HepG2 (cell line): ENCODE results near the gene ZFPM1. TPM values are rescaled to one million over a fixed set of nuclear protein-coding genes. Genes with fewer than 3 reads are reported as not detected.

Experiments
- ATAC-seq: fragments of 200-7000 bp; cut with Tn5 transposase; 3 replicates; pipeline ENCODE4 v1.9.1; 2020; ENCODE audit warnings: mild to moderate bottlenecking, moderate library complexity
- BruUV-seq: library from RNA; stranded (reverse); fragments of 400-500 nt; replicated peaks from 2 replicates; lab custom pipeline; 2021; lab: Mats Ljungman, UMichigan
- CTCF ChIA-PET: fragments of 300-600 bp; formaldehyde crosslinking; extraction: SDS; loops from one replicate; lab custom pipeline; 2021; ENCODE audit warnings: low total read pairs, inconsistent platforms, low intra/inter-chr PET ratio; lab: Yijun Ruan, JAX
- POLR2A ChIA-PET: fragments of 350-600 bp; sonication (Branson Sonifier 250); formaldehyde crosslinking; loops from one replicate; lab custom pipeline; 2020; ENCODE audit warnings: antibody characterized with exemption, inconsistent platforms; lab: Yijun Ruan, JAX
- DNase-seq: peaks from one replicate; pipeline ENCODE4 v3.0.0-alpha.2; 2015; ENCODE audit warnings: low spot score
- FAIRE-seq: peaks from 3 replicates; lab custom pipeline; 2011; peaks lifted over from hg19 to GRCh38; lab: Jason Lieb, UNC
- H2AFZ ChIP-seq: one replicate; pipeline ENCODE4 v1.6.1; 2011; ENCODE audit warnings: low read length, inconsistent platforms
- H3K27ac ChIP-seq: fragments of 300-600 bp; 3 replicates; pipeline ENCODE4 v1.8.0; 2011; ENCODE audit warnings: mixed run types, mild to moderate bottlenecking, mixed read lengths, low read length, inconsistent platforms; ENCODE audit not compliant: insufficient read depth; ENCODE audit errors: extremely low read length
- H3K27me3 ChIP-seq, 2 experiments: fragments of 200-600 bp in 1 of 2; 2 replicates in 1 of 2; 3 replicates in 1 of 2; pipeline versions ENCODE4 v1.6.0 to v1.8.0; 2011; ENCODE audit warnings: low read length in 2 of 2, mild to moderate bottlenecking in 2 of 2, moderate library complexity in 2 of 2, inconsistent platforms in 1 of 2; ENCODE audit not compliant: insufficient read depth in 2 of 2, control insufficient read depth in 1 of 2
- H3K36me3 ChIP-seq, 2 experiments: fragments of 200-600 bp in 1 of 2; replicated peaks in 1 of 2; 2 replicates in 1 of 2; 3 replicates in 1 of 2; pipeline versions ENCODE4 v1.5.1 to v1.8.0; 2011; ENCODE audit warnings: low read length in 2 of 2, inconsistent platforms in 1 of 2; ENCODE audit not compliant: insufficient read depth in 2 of 2, control insufficient read depth in 1 of 2
- H3K4me1 ChIP-seq: 2 replicates; pipeline ENCODE4 v1.5.1; 2012; ENCODE audit warnings: low read length, inconsistent platforms; ENCODE audit not compliant: insufficient read depth
- H3K4me2 ChIP-seq: 2 replicates; pipeline ENCODE4 v1.6.0; 2011; ENCODE audit warnings: low read depth, low read length, inconsistent platforms
- H3K4me3 ChIP-seq, 3 experiments: fragments of 200-600 bp in 1 of 3; sonication (generic), shearing (Covaris generic) in 1 of 3; replicated peaks in 1 of 3; 2 replicates each; pipeline ENCODE4 v1.5.1; 2011 to 2016; ENCODE audit warnings: low read length in 3 of 3, inconsistent platforms in 2 of 3, low read depth in 2 of 3, mild to moderate bottlenecking in 2 of 3, control low read depth in 1 of 3, mixed read lengths in 1 of 3; ENCODE audit not compliant: insufficient read depth in 1 of 3
- H3K79me2 ChIP-seq: one replicate; pipeline ENCODE4 v1.6.1; 2011; ENCODE audit warnings: low read length, inconsistent platforms; ENCODE audit not compliant: insufficient read depth
- H3K9ac ChIP-seq: 2 replicates; pipeline ENCODE4 v1.6.0; 2011; ENCODE audit warnings: mild to moderate bottlenecking, low read depth, low read length, inconsistent platforms; ENCODE audit not compliant: insufficient read depth
- H3K9me3 ChIP-seq: 2 replicates; pipeline ENCODE4 v1.5.1; 2012; ENCODE audit warnings: mild to moderate bottlenecking, low read length
- H4K20me1 ChIP-seq: 2 replicates; pipeline ENCODE4 v1.6.0; 2011; ENCODE audit warnings: inconsistent platforms, mild to moderate bottlenecking, low read length, moderate library complexity; ENCODE audit not compliant: insufficient read depth
- AGO2 ChIP-seq: fragments of 200-400 bp; formaldehyde crosslinking; optimal IDR thresholded peaks from 2 replicates; pipeline ENCODE3; 2017; ENCODE audit warnings: mild to moderate bottlenecking, low read depth, low read length, moderate library complexity
- ATF7 ChIP-seq, 2 experiments: fragments of 450-650 bp in 1 of 2; sonication (generic) in 1 of 2; formaldehyde crosslinking in 1 of 2; IDR thresholded peaks; 2 replicates each; pipeline versions ENCODE4 v1.4.0 to v1.6.1; 2016 to 2020; ENCODE audit warnings: antibody characterized with exemption in 1 of 2, mild to moderate bottlenecking in 1 of 2, missing genetic modification reagents in 1 of 2
- CC2D1A ChIP-seq: sonication (generic); formaldehyde crosslinking; IDR thresholded peaks from 2 replicates; pipeline ENCODE4 v1.8.1; 2023; ENCODE audit warnings: mild to moderate bottlenecking, missing genetic modification reagents
- HIVEP1 ChIP-seq: sonication (generic); formaldehyde crosslinking; IDR thresholded peaks from 2 replicates; pipeline ENCODE4 v1.4.0; 2020; ENCODE audit warnings: mild to moderate bottlenecking, missing genetic modification reagents
- KDM4B ChIP-seq: sonication (generic); formaldehyde crosslinking; IDR thresholded peaks from 2 replicates; pipeline ENCODE4 v1.4.0; 2020; ENCODE audit warnings: missing genetic modification reagents
- MED1 ChIP-seq: sonication (generic); formaldehyde crosslinking; IDR thresholded peaks from 2 replicates; pipeline ENCODE4 v1.4.0; 2020; ENCODE audit warnings: missing genetic modification reagents
- NFIB ChIP-seq: sonication (generic); formaldehyde crosslinking; IDR thresholded peaks from 2 replicates; pipeline ENCODE4 v1.9.0; 2021; ENCODE audit warnings: missing genetic modification reagents, mild to moderate bottlenecking, borderline replicate concordance
- NFYC ChIP-seq: IDR thresholded peaks from 2 replicates; pipeline ENCODE4 v1.6.1; 2016; ENCODE audit warnings: missing genetic modification reagents, missing compliant biosample characterization
- ZBTB38 ChIP-seq: sonication (generic); formaldehyde crosslinking; IDR thresholded peaks from 2 replicates; pipeline ENCODE4 v1.5.1; 2020; ENCODE audit warnings: mild to moderate bottlenecking, missing genetic modification reagents
- ZNF101 ChIP-seq: sonication (generic); formaldehyde crosslinking; IDR thresholded peaks from 2 replicates; pipeline ENCODE4 v1.4.0; 2020; ENCODE audit warnings: mild to moderate bottlenecking, low read depth, missing genetic modification reagents, borderline replicate concordance
- ZNF225 ChIP-seq: sonication (generic); formaldehyde crosslinking; IDR thresholded peaks from 2 replicates; pipeline ENCODE4 v1.4.0; 2020; ENCODE audit warnings: mild to moderate bottlenecking, missing genetic modification reagents
- ZNF431 ChIP-seq: sonication (generic); formaldehyde crosslinking; IDR thresholded peaks from 2 replicates; pipeline ENCODE4 v1.9.0; 2022; ENCODE audit warnings: missing genetic modification reagents, low read depth, mild to moderate bottlenecking, borderline replicate concordance
- ZNF432 ChIP-seq: sonication (generic); formaldehyde crosslinking; IDR thresholded peaks from 2 replicates; pipeline ENCODE4 v1.5.0; 2020; ENCODE audit warnings: missing genetic modification reagents, mild to moderate bottlenecking, borderline replicate concordance
- WGBS: methylation state at CpG from one replicate; pipeline ENCODE4 v1.1.6; 2017; ENCODE audit warnings: low lambda C conversion rate; 5-methylcytosine and 5-hydroxymethylcytosine counted together
- in situ Hi-C: cut with HindIII; loops from 2 replicates; pipeline ENCODE4 v1.10.0; 2017; ENCODE audit warnings: low pct_unique_long_range_greater_than_20kb; ENCODE audit not compliant: extremely low pct_ligation_motif_present
- intact Hi-C: fragments of 100-400 bp; cut with micrococcal nuclease; formaldehyde crosslinking; loops from one replicate; pipeline ENCODE4 v1.10.0; 2022; ENCODE audit not compliant: unreplicated experiment
- polyA plus RNA-seq, 8 experiments: library from polyadenylated mRNA; depleted of rRNA in 3 of 8; stranded (reverse) in 7 of 8; unstranded in 1 of 8; fragments of >200 nt; fragmentation: Illumina TruSeq in 4 of 8; extraction: Trizol in 4 of 8; gene quantifications; 2 replicates each; pipeline versions ENCODE4 v1.2.1 to v1.2.3, GENCODE V29; 2011 to 2016; ENCODE audit warnings: low read depth in 4 of 8, missing spikeins in 1 of 8, mixed read lengths in 1 of 8; ENCODE audit not compliant: insufficient read depth in 1 of 8
- total RNA-seq, 5 experiments: library from RNA; depleted of rRNA; stranded (reverse); fragments of >200 nt; fragmentation: Illumina TruSeq; extraction: Trizol; gene quantifications; 2 replicates each; pipeline ENCODE4 v1.2.3, GENCODE V29; 2016; ENCODE audit warnings: low read depth in 1 of 5
- TF ChIP-seq, protein P1 (sequence below): sonication (generic); formaldehyde crosslinking; IDR thresholded peaks from 2 replicates; pipeline ENCODE4 v1.4.0; 2020; ENCODE audit warnings: missing genetic modification reagents, mild to moderate bottlenecking, borderline replicate concordance
- TF ChIP-seq, protein P2 (sequence below): sonication (generic); formaldehyde crosslinking; IDR thresholded peaks from 2 replicates; pipeline ENCODE4 v1.5.0; 2020; ENCODE audit warnings: mild to moderate bottlenecking, missing genetic modification reagents
- TF ChIP-seq, protein P3 (sequence below): sonication (generic); formaldehyde crosslinking; IDR thresholded peaks from 2 replicates; pipeline ENCODE4 v1.4.0; 2020; ENCODE audit warnings: low read depth, mild to moderate bottlenecking, missing genetic modification reagents

ZFPM1 gene
- total and polyA plus RNA-seq, 2 of the 13 experiments (the other 11 are each of a cell fraction or from before 2014, with no cell fraction given): 1.3 to 3.8 TPM

DNA sequence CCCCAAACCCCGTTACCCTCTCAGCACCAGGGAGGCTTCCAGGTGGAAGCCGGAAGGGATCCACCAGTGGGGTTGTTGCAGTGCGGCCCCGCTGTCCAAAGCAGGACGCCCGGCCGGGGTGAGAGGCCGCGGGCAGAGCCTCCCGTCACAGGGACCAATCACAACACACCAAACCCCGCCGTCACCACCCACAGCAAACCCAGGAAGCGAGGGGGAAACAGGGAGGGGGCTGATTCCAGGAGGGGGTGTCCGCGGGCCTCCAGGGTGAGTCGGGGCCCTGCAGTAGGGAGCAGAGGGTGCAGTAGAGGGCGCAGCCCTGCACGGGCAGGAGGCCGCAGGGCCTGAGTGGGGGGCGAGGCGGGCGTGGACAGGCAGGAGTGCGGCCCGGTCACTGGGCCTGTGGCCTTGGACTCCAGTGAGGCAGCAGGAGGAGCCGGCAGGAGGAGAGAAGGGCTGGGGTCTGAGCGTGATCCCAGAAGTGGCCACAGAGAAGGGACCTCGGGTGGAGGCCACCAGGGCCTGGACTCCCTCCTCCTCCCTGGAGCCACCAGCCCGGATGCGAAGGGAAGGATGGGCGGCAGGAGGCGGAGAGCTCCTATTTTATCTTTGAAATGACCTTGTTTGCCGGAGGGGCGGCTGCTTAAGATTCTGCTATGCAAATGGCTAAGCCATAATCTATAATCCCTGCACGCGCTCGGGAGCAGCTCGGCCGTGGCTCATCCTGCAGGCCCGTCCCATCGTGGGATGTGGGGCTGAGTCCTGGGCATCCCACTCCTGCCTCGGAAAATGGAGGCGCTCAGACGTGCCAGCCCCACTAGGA is 41.5 kb downstream of the ZFPM1 start (continued):
- TF ChIP-seq, protein P1, sequence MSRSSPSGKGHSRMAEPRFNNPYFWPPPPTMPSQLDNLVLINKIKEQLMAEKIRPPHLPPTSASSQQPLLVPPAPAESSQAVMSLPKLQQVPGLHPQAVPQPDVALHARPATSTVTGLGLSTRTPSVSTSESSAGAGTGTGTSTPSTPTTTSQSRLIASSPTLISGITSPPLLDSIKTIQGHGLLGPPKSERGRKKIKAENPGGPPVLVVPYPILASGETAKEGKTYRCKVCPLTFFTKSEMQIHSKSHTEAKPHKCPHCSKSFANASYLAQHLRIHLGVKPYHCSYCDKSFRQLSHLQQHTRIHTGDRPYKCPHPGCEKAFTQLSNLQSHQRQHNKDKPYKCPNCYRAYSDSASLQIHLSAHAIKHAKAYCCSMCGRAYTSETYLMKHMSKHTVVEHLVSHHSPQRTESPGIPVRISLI (CRISPR knock-in tag): no peak
- no peak for TF ChIP-seq ZNF431 (CRISPR knock-in tag)
- peak; percentile 92 for TF ChIP-seq ZBTB38 (CRISPR knock-in tag)
- no peak for TF ChIP-seq NFYC
- TF ChIP-seq ZNF432 (CRISPR knock-in tag): no peak
- TF ChIP-seq HIVEP1: no peak

DNA sequence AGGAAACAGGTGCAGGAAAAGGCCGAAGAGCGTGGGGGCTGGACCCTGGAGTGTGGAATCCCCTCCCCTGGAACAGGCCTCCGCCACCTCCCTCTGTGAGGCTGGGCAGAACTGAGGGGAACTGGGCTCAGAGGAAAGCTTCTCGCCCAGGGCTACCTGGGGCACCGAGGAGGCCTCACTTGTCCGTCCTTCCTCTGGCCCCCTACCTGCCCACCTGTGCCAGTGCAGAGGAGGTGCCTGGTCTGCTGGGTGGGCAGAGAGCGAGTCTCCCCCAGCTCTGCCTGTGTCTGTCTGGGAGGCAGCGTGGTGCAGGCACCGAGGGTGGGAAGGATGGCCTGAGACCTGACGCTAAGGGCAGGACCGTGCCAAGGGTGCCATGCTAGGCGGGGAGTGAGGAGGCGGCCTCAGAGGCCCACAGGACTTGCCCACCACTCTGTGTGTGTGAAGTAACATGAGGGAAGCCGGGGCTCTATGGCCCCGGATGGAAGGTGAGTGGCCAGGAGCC is 42.2 kb downstream of the ZFPM1 start:
- in situ Hi-C loops (no loop called here), intact Hi-C loops (no loop called here)
- Histone ChIP-seq H3K27ac (no peak overlapping the region), H2AFZ (no peak overlapping the region), H4K20me1 (0 out of 2 replicates have a peak, but pooled peaks cover 3% of the 10 kb centered on the region), H3K4me3 (no peak overlapping the region), H3K79me2 (no peaks in the 10 kb centered on the region), H3K4me1 (peaks cover 34% of the 10 kb centered on the region), H3K9me3 (no peaks in the 10 kb centered on the region), H3K9ac (no peak overlapping the region), H3K36me3 (peaks cover 14 to 17% of the 10 kb centered on the region in 2 experiments; a peak in 3 of 5 replicates), H3K4me2 (no peak overlapping the region), H3K27me3 (no peaks in the 10 kb centered on the region)
- FAIRE-seq: no peak
- BruUV-seq: no TSS peak
- peak; percentile 3; the same call in 1 of the 3 replicates for ATAC-seq
- ChIA-PET POLR2A (interaction anchor here (9.7 kb wide), 1 partner anchor 12 kb away, joined by 370 read pairs; no protein-coding TSS in a partner anchor), CTCF (no interaction called here)
- DNase-seq: no peak
- 99% methylated on average over 14 of the region's 15 CpGs for WGBS
- no peak for TF ChIP-seq MED1 (CRISPR knock-in tag)
- no peak for TF ChIP-seq CC2D1A (CRISPR knock-in tag)
- TF ChIP-seq KDM4B (CRISPR knock-in tag): no peak
- TF ChIP-seq ZNF101 (CRISPR knock-in tag): no peak
- TF ChIP-seq, protein P2, sequence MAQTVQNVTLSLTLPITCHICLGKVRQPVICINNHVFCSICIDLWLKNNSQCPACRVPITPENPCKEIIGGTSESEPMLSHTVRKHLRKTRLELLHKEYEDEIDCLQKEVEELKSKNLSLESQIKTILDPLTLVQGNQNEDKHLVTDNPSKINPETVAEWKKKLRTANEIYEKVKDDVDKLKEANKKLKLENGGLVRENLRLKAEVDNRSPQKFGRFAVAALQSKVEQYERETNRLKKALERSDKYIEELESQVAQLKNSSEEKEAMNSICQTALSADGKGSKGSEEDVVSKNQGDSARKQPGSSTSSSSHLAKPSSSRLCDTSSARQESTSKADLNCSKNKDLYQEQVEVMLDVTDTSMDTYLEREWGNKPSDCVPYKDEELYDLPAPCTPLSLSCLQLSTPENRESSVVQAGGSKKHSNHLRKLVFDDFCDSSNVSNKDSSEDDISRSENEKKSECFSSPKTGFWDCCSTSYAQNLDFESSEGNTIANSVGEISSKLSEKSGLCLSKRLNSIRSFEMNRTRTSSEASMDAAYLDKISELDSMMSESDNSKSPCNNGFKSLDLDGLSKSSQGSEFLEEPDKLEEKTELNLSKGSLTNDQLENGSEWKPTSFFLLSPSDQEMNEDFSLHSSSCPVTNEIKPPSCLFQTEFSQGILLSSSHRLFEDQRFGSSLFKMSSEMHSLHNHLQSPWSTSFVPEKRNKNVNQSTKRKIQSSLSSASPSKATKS (CRISPR knock-in tag): no peak
- TF ChIP-seq NFIB (CRISPR knock-in tag): 0 out of 2 replicates have a peak, but pooled peaks have one; percentile 47
- TF ChIP-seq AGO2: peak; percentile 25
- TF ChIP-seq ZNF225 (CRISPR knock-in tag): no peak
- TF ChIP-seq ATF7 (IDR thresholded peaks at IDR 0.05): no peak
- TF ChIP-seq ATF7 (CRISPR knock-in tag; IDR thresholded peaks at IDR 0.05): no peak
- TF ChIP-seq, protein P3, sequence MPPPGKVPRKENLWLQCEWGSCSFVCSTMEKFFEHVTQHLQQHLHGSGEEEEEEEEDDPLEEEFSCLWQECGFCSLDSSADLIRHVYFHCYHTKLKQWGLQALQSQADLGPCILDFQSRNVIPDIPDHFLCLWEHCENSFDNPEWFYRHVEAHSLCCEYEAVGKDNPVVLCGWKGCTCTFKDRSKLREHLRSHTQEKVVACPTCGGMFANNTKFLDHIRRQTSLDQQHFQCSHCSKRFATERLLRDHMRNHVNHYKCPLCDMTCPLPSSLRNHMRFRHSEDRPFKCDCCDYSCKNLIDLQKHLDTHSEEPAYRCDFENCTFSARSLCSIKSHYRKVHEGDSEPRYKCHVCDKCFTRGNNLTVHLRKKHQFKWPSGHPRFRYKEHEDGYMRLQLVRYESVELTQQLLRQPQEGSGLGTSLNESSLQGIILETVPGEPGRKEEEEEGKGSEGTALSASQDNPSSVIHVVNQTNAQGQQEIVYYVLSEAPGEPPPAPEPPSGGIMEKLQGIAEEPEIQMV: no peak
